Ecto neural progenitor cell (in vitro differentiated cells): ENCODE results near the gene DNASE1L3.

Experiments used
- DNase-seq: peaks from one replicate; pipeline ENCODE4 v3.0.0-alpha.2; 2018; ENCODE audit warnings: low spot score

Gene DNASE1L3

GRCh38 chr3:58200121-58200709 is 10.6 kb downstream of the DNASE1L3 start:
- no peak for DNase-seq

DNA sequence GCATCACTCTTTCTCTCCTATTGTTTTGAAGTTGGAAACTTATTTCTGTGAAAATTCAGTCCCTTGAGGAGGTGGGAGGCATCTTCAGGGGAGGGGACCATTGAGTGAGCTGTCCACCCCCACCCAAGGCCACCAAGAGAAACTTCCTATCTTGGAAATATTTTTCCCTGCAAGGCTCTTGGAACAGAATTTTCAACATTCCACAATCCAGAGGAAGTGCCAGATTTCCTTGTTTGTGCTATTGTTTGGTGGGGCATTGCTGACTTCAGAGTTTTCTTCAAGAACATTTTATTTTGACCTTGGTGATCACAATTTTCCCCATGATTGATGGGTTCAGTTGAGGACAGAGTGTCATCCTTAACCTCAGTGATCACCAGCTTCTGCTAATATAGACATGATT is 12.0 kb downstream of the DNASE1L3 start:
- DNase-seq = no peak

GRCh38 chr3:58198362-58198761 is 12.4 kb downstream of the DNASE1L3 start:
- no peak for DNase-seq

DNA sequence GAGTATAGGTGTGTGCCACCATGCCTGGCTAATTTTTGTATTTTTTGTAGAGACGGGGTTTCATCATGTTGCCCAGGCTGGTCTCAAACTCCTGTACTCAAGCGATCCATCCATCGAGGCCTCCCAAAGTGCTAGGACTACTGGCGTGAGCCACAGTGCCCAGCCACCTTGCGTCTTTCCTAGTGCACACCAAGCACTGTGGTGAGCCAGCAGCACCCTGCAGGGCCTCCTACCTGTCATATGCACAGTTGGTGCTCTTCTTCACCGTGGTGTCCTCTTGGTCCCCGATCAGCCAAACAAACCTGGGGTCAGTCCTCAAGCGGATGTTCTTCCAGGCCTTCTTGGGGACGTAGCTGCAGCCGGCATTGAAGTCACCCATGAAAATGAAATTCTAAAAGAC is 13.2 kb downstream of the DNASE1L3 start:
- no peak for DNase-seq

- DNase-seq = no peak
Observed at GRCh38 chr3:58193682-58194407, 16.9 kb downstream of the DNASE1L3 start.

DNA sequence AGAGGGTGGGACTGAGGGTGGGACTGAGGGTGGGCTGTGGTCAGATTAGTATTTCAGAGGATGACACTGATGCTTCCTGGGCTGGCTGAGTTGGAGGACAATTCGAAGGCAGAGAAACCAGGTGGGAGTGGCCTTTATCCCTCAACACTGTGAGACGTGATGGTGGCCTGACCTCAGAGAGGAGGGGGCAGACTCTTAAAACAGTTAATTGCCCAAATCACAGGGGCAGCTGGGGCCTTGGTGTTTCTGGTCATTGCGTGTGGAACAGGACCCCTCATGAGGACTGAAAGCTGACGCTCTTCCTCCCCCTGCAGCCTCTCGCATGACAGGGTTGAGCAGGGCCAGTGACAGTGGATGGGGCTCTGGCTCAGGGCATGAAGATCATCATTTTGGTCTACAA is 18.7 kb downstream of the DNASE1L3 start:
- no peak for DNase-seq

DNA sequence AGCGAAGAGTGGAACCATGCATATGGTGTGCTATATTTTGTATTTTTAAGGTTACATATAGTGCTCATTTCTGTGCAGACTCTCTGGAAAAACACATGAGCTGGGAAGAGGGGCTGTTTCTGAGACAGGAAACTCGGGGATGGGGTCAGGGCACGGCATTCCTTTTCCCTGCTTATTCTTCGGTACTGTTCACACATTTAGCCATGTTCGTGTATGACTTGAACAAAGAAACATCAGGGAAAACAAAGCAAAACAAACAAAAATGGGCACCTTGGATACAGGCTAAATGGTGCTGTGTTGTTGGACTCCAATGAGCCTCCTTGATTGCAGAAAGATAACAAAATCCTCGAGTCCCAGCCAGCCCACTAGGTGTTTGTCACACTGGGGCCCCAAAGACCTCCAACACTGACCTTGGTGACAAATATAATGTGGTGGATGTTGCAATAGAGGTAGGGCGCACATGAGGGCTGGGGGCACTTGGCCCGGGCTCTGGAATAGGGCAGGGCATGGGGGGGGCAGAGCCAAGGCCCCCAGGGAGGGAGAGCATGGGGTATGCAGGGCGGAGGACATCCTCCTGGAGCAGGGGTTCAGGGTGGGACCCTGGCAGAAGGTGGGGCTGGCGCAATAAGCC is 19.3 kb downstream of the DNASE1L3 start:
- no peak for DNase-seq

DNA sequence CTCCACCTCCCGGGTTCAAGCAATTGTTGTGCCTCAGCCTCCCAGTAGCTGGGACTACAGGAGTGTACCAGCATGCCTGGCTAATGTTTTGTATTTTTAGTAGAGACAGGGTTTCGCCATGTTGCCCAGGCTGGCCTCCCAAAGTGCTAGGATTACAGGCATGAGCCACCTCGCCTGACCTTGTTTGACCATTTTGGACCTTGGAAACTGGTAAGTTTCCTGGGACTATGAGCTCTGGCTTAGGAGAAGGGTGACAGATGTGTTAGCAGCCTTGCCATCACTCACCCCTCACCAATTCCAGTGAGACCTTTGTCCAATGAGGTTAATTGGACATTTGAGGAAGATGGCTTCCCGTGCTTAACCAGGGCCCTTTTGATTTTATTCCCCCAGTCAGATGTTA is 19.9 kb downstream of the DNASE1L3 start:
- no peak for DNase-seq

- DNase-seq = no peak
Observed at GRCh38 chr3:58190291-58190690, 20.5 kb downstream of the DNASE1L3 start.

DNA sequence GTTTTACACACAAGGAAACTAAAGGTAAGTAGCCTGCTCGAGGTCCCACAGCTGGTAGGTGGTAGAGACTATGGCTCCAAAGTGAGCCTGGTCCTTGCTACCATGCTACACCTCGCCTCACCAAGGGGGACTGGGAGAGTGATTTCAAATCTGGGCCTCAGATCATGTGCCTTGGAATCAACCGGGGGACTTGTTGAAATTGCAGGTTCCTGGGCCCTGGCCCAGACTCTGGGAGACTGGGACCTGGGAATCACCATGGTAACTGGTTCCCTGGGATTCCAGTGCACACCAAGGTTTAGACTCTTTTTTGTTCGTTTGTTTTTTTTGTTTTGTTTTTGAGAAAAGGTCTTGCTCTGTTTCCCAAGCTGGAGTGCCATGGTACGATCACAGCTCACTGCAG is 21.1 kb downstream of the DNASE1L3 start:
- DNase-seq = no peak

GRCh38 chr3:58188921-58189451 is 21.8 kb downstream of the DNASE1L3 start:
- no peak for DNase-seq

DNA sequence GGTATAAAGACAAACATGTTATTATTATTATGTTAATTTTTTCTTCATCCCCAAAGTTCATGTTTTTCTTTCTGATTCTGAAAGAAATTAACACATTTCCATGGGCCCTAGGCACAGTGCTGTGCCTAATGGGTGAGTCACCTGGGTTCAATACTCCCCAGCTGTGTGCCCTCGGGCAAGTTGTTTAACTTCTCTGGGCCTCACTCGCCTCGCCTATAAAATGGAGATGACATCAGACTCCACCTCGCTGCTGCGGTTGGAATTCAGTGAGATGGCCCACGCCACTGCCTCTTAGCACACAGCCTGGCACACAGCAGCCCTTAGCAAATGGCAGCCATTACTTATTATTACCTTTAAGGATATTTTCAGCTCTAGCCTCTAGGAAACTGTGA is 22.6 kb downstream of the DNASE1L3 start:
- DNase-seq = no peak

GRCh38 chr3:58184982-58185360 is 25.8 kb downstream of the DNASE1L3 start:
- no peak for DNase-seq

DNA sequence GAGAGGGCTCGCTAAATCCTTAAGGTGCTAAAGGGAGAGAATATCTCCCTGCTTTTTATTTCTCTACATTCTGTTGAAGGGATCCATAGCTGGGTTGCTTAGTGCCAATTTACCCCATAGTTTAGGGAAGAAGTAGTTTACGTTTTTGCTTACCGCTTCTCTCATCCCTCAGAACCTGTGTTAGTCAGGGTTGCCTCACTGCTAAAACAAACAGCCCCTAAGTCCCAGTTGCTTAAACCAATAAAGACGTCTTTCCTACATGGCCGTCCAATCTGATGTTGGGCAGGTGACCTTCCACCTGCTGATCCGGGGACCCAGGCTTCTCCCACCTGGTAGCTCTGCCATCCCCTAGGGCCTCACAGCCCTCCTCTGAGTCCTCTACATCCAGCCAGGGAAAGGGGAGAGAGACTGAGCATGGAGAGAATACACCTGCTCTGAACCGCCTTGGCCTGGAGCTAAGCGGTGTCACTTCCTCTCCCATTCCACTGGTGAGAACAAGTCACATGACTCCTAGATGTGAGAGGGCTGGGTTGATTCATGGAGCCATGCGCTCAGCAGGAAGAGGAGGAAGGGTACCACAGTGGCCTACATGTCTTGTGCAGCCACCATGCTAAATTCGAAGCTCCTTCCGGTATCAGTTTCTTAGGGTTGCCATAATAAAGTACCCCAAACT is 26.3 kb downstream of the DNASE1L3 start:
- DNase-seq = no peak

- no peak for DNase-seq
Observed at GRCh38 chr3:58183891-58184290, 26.9 kb downstream of the DNASE1L3 start.

DNA sequence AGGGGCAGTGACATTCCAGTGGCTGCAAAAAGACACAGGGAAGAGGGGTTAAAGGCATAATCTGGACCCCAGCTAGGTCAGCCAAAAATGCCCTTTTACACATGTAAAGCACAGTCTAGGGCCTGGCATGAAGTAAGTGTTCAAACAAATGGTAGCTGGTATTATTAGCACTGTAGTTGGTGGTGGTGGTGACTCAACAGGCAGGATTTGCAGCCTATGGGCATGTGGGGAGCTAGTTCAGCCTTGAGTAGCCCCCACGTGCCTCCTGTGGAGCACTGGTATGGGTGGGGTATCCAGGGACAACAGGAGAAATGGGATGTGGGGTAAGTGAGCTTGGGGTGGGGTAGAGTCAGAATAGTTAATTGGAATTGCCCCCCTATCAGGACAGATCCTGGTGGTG is 27.6 kb downstream of the DNASE1L3 start:
- DNase-seq = no peak

DNA sequence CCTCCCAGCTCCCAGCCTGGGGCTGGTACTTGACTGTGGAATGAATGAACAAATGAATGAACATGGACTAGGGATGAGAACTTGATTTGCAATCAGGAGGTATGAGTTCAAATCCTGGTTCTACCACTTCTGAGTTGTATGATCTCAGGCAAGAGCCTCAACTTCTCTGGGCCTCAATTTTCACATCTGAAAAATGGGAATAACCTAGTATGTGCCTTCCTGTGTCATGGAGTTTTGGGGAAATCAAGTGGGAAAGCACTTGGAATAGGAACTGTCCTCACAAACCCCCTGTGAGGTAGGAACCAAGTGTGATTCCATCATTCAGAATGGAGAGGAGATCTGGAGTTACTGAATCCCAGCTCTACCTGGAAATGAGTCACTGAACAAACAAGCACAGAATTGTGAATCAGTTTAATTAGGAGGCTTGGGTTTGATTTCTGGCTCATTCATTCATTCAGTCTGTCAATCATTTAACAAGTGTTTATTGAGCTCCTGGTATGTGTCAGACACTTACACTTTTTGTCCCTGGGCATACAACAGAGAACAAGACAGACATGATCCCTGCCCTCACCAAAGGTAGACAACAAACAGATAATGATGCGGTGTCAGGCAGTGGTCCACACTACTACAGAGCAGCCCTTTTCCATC is 29.7 kb downstream of the DNASE1L3 start:
- no peak for DNase-seq

- DNase-seq = no peak
Observed at GRCh38 chr3:58180099-58180880, 30.5 kb downstream of the DNASE1L3 start.

GRCh38 chr3:58179235-58180098 is 31.3 kb downstream of the DNASE1L3 start:
- DNase-seq = no peak

- DNase-seq = no peak
Observed at GRCh38 chr3:58178528-58179234, 32.1 kb downstream of the DNASE1L3 start.
